ENCODE measurements around the gene PCSK7.

GRCh38 chr11:117180020-117180419, 51.9 kb downstream of the PCSK7 start:
- TF ChIP-seq CTCF (IDR thresholded peaks at IDR 0.05; ENCODE audit: low read depth, low read length, missing input control) (no peak), JUND (IDR thresholded peaks at IDR 0.05) (no peak), SP1 (IDR thresholded peaks at IDR 0.05) (no peak), REST (IDR thresholded peaks at IDR 0.05) (no peak), RAD21 (IDR thresholded peaks at IDR 0.05) (no peak), ATF3 (IDR thresholded peaks at IDR 0.05) (no peak), TAF1 (conservative IDR thresholded peaks at IDR 0.05) (no peak), NR2F2 (IDR thresholded peaks at IDR 0.05) (no peak), YY1 (IDR thresholded peaks at IDR 0.05) (no peak), EGR1 (IDR thresholded peaks at IDR 0.05; ENCODE audit: low read depth in 2 of 2) (no peak), HNF4A (conservative IDR thresholded peaks at IDR 0.05) (no peak)
